ENCODE results near the gene LEKR1.

Gene LEKR1

DNA sequence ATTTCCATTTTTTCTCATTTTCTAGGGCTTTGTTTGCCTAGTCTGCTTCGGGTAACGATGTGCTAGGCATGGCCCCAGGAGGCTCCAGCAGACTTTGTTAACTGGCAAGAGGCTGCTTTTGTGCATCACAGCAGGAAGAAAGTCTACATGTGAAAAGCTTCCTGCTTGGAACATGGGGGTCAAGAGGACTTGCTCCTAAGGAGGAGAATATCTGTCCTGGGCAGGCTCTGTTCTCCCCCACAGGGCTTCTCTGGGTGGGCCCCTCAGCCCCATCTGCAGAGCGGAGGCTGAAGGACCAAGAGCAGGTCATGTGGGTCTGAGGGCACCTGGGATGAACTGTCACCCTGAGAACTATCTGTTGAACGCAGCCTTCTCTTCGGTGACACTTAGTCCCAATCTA, 239.0 kb downstream of the LEKR1 start:
- DNase-seq = no peak

DNA sequence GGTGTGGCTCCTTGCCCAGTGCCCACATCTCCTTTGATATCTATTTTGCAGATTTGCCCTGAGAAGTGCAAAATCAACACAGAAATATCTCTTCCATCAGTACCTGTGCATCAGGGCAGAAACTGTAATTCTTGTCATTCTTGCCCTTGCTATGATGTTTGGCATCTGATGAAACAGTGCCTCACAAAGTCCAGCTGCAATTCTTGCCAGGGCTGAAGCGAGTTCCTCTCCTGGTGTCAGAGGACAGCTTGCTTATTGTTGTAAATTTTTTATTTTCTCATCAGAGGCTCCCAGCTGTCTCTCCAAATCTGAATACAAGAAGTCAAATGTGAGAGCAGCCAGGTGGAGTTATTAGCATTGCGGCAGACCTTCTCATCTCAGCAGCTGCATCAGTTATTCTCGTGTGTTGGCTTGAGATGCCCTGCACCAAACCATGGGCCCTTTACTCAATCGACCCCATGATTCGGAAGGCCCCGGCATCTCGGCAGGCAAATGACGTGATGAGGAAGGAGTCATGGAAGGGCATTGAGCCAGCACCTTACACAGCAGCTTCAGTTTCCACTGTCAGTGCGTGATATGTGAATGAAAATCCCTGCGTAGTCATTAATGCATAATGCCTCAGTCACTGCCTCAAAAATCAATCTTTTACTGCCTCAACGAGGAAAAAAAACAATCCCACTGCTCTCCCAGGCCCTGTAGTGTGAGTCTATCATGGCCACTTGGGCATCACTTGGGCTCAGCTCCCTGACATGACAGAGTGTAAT, 240.4 kb downstream of the LEKR1 start:
- no peak for DNase-seq

- DNase-seq = peak; percentile 35
These were observed 241.0 kb downstream of the LEKR1 start for GRCh38 chr3:157067114-157067513.

DNA sequence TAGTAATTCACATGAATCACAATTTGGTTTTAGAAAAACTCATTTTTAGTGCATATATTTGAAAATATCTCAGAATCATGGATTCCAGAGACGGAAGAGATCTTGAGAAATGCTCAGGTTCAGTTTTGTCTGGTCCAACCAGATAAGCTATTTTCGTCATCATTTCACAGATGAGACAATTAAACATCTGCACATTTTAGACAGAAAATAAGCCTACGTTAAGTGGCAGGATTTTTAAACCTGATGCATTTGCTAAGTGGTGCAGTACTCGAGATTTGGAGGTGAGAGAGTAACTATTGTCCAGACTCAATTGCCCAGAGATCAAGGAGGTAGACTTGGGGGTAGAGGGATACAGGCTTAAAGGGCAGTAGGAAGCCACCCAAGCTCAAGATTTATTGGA, 243.3 kb downstream of the LEKR1 start:
- DNase-seq = no peak

DNA sequence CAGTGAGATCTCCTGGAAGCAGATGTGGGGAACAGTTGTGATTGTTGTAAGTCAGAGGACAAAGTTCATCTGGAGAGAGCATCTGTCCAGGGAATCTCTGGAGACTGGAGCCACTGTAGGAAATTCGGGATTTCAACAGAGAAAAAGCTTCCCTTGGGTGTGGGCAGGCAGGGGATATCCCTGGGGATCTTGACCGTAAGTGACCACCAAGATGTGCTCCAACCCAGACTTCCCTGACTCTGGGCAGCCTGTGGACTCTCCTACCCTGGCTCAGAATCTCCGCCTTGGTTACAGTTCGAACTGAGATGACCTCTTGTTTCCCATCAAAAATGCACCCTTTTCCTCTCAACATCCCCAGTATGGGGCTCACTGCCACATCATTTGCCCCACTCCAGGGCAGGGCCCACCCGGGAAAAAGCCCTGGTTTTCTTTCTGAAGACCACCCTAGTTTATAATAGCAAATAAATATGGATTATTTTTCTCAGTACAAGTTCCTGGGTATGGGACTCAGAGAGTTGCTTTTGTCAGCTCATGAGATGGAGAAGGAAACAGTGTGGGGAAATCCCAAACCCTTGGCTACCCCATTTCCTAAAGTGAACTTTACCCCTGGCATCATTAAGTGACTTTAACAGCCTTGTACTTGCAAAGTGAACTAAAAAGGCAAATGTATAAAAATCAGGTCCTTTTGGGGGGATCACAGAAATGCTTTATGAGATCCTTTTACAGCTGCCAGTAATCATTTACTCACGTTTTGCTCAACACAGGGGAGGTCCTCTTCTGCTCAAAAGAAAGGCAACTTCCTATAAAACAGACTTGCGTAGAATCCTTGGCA, 243.9 kb downstream of the LEKR1 start:
- no peak for DNase-seq

- DNase-seq = no peak
These were observed 244.5 kb downstream of the LEKR1 start for GRCh38 chr3:157070678-157070999.

- no peak for DNase-seq
These were observed 245.8 kb downstream of the LEKR1 start for GRCh38 chr3:157071744-157072525.

- no peak for DNase-seq
These were observed 247.7 kb downstream of the LEKR1 start for GRCh38 chr3:157073810-157074209.

GRCh38 chr3:157074490-157074889, 248.3 kb downstream of the LEKR1 start:
- no peak for DNase-seq

DNA sequence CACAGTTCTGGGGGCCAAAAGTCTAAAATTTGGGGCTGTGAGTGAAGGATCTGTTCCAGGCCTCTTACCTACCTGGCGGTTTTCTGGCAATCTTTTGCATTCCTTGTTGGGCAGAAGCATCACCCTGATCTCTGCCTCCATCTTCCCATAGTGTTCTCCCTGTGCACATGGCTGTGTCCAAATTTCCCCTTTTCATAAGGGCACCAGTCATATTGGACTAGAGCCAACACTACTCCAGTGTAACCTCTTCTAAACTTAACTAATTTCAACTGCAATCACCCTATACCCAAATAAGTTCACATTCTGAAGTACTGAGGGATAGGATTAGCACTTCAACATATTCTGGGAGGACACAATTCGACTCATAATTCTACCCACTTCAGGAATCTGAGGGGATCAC, 248.8 kb downstream of the LEKR1 start:
- no peak for DNase-seq

DNA sequence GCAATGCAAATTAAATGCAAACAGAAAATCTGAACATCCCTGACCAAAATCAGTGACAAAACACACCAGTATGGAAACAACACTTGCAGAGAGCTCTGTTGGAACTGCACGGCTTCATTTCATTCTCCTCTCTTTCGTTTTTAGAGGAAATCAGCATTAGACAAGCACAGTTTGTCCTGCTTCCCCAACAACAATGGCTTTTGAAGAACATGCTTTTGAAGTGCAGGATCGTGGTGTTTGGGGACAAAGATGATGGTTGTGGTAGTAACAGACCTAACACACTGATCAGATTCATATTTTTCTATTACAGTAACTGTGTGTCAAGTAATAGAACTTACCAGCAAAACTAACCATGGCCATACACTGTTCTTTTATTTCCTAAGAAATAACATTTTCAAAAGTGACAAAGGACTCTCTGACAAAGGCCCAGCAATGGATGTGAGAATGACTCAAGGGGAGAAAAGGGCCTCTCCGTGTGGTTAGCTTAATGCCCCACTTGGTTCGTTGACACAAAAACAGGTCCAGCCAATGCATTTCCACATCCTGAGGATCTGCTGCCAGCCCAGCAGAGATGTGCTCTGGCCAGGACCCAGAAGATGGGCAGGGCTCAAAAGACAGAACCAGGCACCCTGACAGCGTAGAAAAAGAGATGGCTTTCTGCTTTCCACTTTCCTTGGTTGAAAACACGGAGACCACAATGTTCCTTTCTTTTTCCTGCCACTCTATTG, 249.7 kb downstream of the LEKR1 start:
- no peak for DNase-seq

- no peak for DNase-seq
These were observed 251.4 kb downstream of the LEKR1 start for GRCh38 chr3:157077565-157077991.

DNA sequence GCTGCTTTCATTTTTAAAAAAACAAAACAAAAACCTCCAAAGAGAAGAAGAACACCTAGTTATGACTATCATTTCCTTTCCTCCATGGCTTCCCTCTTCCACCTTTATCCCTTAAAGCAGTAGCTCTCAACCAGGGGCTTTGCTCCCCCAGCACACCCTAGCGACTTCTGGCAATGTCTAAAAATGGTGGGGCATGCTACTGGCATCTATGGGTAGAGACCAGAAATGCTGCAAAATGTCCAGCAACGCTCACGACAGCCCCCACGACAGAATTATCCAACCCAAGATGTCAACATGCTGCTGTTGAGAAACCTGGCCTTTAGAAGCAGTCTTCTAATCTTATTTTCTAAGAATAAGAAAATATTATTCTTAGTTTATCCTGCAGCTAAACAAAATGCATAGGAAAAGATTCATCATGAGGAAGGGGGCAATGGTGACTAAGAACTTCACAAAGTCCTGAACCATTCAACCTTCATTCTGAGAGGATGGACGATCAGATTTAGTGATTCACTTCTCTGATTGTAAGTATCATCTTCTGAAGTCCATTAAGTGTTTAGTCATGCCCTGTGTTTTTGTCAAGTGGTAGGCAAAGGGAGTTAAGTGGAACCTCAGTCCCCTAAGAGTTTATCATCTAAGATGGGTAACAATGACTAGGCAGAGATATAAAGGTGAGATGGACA, 252.1 kb downstream of the LEKR1 start:
- no peak for DNase-seq

DNA sequence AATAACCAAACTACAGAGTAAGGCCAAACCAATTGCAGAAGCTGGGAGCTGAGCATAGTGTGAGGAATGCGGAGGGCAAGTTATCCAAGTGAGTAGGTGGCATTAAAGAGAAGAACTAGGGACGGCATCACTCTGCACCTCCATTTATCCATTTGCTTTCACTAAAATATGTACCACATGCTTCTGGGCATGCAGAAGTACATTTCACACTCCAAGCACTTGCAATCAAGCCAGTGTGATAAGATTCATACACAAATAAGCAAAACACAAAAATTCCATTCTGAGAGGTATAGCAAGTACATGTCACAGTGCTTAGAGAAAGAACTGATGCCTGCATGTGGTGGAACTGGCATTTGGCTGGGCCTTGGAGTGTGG, 252.6 kb downstream of the LEKR1 start:
- no peak for DNase-seq

GRCh38 chr3:157079676-157080369, 253.7 kb downstream of the LEKR1 start:
- no peak for DNase-seq

- peak; percentile 89 for DNase-seq
These were observed 255.6 kb downstream of the LEKR1 start for GRCh38 chr3:157081626-157082210.

DNA sequence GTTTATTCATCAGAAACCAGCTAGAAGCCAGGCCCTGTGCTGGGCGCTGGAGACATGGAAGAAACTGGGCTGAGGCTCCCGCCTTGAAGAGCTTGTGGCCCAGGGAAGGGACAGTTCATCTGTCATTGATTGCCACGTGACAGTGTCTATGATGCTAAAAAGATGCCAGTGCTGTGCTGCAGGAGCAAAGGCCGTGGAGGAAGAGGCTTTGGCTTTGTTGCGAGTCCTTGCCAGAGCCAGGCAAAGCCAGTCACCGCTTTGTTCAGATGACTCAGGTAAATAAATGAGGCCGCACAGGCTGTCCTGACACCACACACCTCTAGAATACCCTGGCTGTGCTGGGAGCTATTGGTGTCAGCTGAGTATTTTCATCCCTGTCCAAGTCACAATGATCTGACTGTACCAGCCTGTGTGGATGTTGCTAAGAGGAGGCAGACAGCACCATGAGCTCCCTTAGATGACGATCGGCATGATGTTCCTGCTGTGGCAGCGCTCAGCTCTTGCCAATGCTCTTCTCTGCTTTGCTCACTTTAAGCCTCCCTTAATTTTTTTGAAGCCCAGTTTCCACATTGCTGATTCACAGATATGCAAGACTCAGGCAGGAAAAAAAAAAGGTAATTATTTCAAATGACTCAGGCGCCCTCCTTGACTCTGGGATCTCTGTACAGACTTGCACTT, 256.3 kb downstream of the LEKR1 start:
- DNase-seq = no peak

- DNase-seq = no peak
These were observed 257.7 kb downstream of the LEKR1 start for GRCh38 chr3:157083824-157084223.

DNA sequence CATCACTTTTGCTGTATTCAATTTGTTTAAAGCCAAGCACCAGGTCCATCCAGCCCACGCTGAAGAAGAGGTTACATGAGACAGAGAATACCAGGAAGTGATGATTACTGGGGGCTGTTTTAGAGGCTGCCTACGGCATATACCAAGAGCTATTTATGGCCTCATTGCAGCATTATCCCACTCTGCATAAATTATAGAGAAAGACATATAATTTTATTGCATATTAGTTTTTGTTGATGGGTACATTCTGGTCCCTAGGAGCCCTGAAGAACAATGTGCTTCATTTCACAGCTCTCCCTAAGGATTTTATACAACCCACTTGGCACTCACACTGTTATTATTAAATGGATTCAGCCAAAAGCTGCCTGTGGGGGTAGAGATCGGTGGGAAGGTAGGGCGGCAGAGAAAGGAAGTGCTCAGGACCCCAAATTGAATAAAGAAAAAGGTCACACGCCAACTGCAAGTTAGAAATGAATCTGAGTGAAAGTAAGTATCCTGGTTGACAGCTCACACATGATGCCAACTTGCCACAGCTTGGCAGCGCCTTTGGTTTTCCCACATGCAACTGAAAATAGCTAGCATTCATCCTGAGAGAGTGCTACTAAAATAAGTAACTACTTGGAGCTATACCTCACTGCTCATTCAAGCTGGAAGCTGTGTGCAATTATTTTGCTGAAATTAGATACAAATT, 260.1 kb downstream of the LEKR1 start:
- DNase-seq = no peak

GRCh38 chr3:157086775-157087174, 260.6 kb downstream of the LEKR1 start:
- DNase-seq = no peak
